PC-3 (cell line): Measurements from ENCODE around the gene BNIP3. TPM values are rescaled to one million over a fixed set of nuclear protein-coding genes. Genes with fewer than 3 reads are reported as not detected.

Experiments used
- ATAC-seq: fragments of 200-7000 bp; cut with Tn5 transposase; 2 replicates; pipeline ENCODE4 v1.9.1; 2020; ENCODE audit warnings: mild to moderate bottlenecking, moderate library complexity
- BruUV-seq: library from RNA; stranded (reverse); fragments of 400-500 nt; replicated peaks from 2 replicates; lab custom pipeline; 2021; lab: Mats Ljungman, UMichigan
- CTCF ChIA-PET: fragments of 300-600 bp; sonication (Branson Sonifier 250); formaldehyde crosslinking; loops from one replicate; lab custom pipeline; 2022; ENCODE audit warnings: antibody characterized with exemption; lab: Charles Lee
- POLR2A ChIA-PET: fragments of 300-600 bp; sonication (Branson Sonifier 250); formaldehyde crosslinking; loops from one replicate; lab custom pipeline; 2022; ENCODE audit warnings: antibody characterized with exemption; ENCODE audit not compliant: unreplicated experiment; lab: Charles Lee
- DNase-seq: peaks from one replicate; pipeline ENCODE4 v3.0.0-alpha.2; 2015
- H2AFZ ChIP-seq: fragments of 300-600 bp; sonication (generic); 2 replicates; pipeline ENCODE4 v1.6.0; 2016; ENCODE audit warnings: antibody characterized with exemption, low read length
- H3F3A ChIP-seq: fragments of 300-600 bp; sonication (generic); one replicate; pipeline ENCODE4 v1.6.0; 2017; ENCODE audit warnings: antibody characterized with exemption, low read length, control low read depth, mild to moderate bottlenecking; ENCODE audit not compliant: unreplicated experiment
- H3K27ac ChIP-seq: fragments of 300-600 bp; sonication (generic); 2 replicates; pipeline ENCODE4 v1.5.1; 2016; ENCODE audit warnings: mild to moderate bottlenecking, low read length
- H3K27me3 ChIP-seq: fragments of 300-600 bp; sonication (generic); 2 replicates; pipeline ENCODE4 v1.6.1; 2016; ENCODE audit warnings: low read length, mixed read lengths
- H3K36me3 ChIP-seq: fragments of 300-600 bp; sonication (generic); 2 replicates; pipeline ENCODE4 v1.6.1; 2016; ENCODE audit warnings: low read depth, mixed run types, low read length, mixed read lengths
- H3K4me1 ChIP-seq: fragments of 300-600 bp; sonication (generic); 2 replicates; pipeline ENCODE4 v1.5.1; 2016; ENCODE audit warnings: low read length; ENCODE audit not compliant: insufficient read depth
- H3K4me2 ChIP-seq: fragments of 300-600 bp; sonication (generic); 2 replicates; pipeline ENCODE4 v1.6.0; 2016; ENCODE audit warnings: low read length
- H3K4me3 ChIP-seq: fragments of 300-600 bp; sonication (generic); 2 replicates; pipeline ENCODE4 v1.5.1; 2016; ENCODE audit warnings: mild to moderate bottlenecking, low read length, mixed read lengths
- H3K79me2 ChIP-seq: fragments of 300-600 bp; sonication (generic); 2 replicates; pipeline ENCODE4 v1.6.1; 2017; ENCODE audit warnings: low read length, mixed read lengths
- H3K9ac ChIP-seq: fragments of 300-600 bp; sonication (generic); 2 replicates; pipeline ENCODE4 v1.6.0; 2016; ENCODE audit warnings: mild to moderate bottlenecking, low read length
- H3K9me2 ChIP-seq: fragments of 300-600 bp; sonication (generic); replicated peaks from 2 replicates; pipeline ENCODE4 v1.6.1; 2016; ENCODE audit warnings: mixed run types, low read length, mixed read lengths
- H3K9me3 ChIP-seq: fragments of 300-600 bp; sonication (generic); 2 replicates; pipeline ENCODE4 v1.6.1; 2016; ENCODE audit warnings: low read length, mixed read lengths
- H4K20me1 ChIP-seq: fragments of 300-600 bp; sonication (generic); 2 replicates; pipeline ENCODE4 v1.6.1; 2016; ENCODE audit warnings: low read length, mixed read lengths
- CTCF ChIP-seq: fragments of 300-600 bp; sonication (generic); conservative IDR thresholded peaks from 2 replicates; pipeline ENCODE4 v1.5.1; 2017; ENCODE audit warnings: antibody characterized with exemption, low read depth, mild to moderate bottlenecking, low read length
- EZH2 ChIP-seq: fragments of 300-600 bp; sonication (generic); IDR thresholded peaks from one replicate; pipeline ENCODE4 v1.6.1; 2017; ENCODE audit warnings: antibody characterized with exemption, mild to moderate bottlenecking, low read length; ENCODE audit not compliant: unreplicated experiment
- EZH2phosphoT487 ChIP-seq: fragments of 300-600 bp; sonication (generic); IDR thresholded peaks from 2 replicates; pipeline ENCODE4 v1.6.1; 2018; ENCODE audit warnings: mild to moderate bottlenecking, antibody characterized with exemption, low read length, borderline replicate concordance
- intact Hi-C: fragments of 100-400 bp; cut with micrococcal nuclease; formaldehyde crosslinking; loops from 2 replicates; pipeline ENCODE4 v1.9.0; 2023
- total RNA-seq: library from RNA; depleted of rRNA; stranded (reverse); fragments of >200 nt; gene quantifications from 2 replicates; pipeline ENCODE4 v1.2.3, GENCODE V29; 2014

BNIP3 gene
- total RNA-seq, 1 experiment from 2014 or later, result 225 TPM

GRCh38 chr10:131930586-131931330, 51.0 kb downstream of the BNIP3 start:
- Histone ChIP-seq H2AFZ (no peak overlapping the region), H3K79me2 (peaks cover 97% of the 10 kb centered on the region), H3K4me1 (peaks cover 6% of the 10 kb centered on the region; the same call in 1 of the 2 replicates), H3K9me2 (no peaks in the 10 kb centered on the region), H3K27ac (no peak overlapping the region), H3K27me3 (no peaks in the 10 kb centered on the region), H3K4me2 (no peak overlapping the region), H4K20me1 (no peaks in the 10 kb centered on the region), H3K9ac (no peak overlapping the region), H3K9me3 (no peaks in the 10 kb centered on the region), H3K36me3 (no peaks in the 10 kb centered on the region), H3K4me3 (no peak overlapping the region), H3F3A (no peaks in the 10 kb centered on the region)
- no peak for ATAC-seq
- no peak for DNase-seq
- intact Hi-C loops, result no loop called here
- ChIA-PET CTCF (no interaction called here), POLR2A (no interaction called here)
- TF ChIP-seq CTCF (no peak), EZH2 (no peak), EZH2phosphoT487 (no peak)
- BruUV-seq, result no TSS peak

- CTCF ChIA-PET, result no interaction called here
- BruUV-seq, result no TSS peak
- ATAC-seq (no peak), DNase-seq (no peak)
- H3K9me2 ChIP-seq, result no peaks in the 10 kb centered on the region
- no peaks in the 10 kb centered on the region for H4K20me1 ChIP-seq
- no peak overlapping the region for H3K27ac ChIP-seq
- H3K27me3 ChIP-seq, result no peaks in the 10 kb centered on the region
- no peak overlapping the region for H3K9ac ChIP-seq
- intact Hi-C loops, result no loop called here
- no peak overlapping the region for H3K4me3 ChIP-seq
- peaks cover 6% of the 10 kb centered on the region; the same call in 1 of the 2 replicates for H3K4me1 ChIP-seq
- POLR2A ChIA-PET, result no interaction called here
- no peaks in the 10 kb centered on the region for H3K9me3 ChIP-seq
- 0 out of 2 replicates have a peak, but pooled peaks cover 3% of the 10 kb centered on the region for H3K36me3 ChIP-seq
- H3F3A ChIP-seq, result no peaks in the 10 kb centered on the region
- H3K79me2 ChIP-seq, result peaks cover 98% of the 10 kb centered on the region
- no peak for TF ChIP-seq EZH2
- no peak overlapping the region for H3K4me2 ChIP-seq
- H2AFZ ChIP-seq, result no peak overlapping the region
Measured at GRCh38 chr10:131930150-131930549, 51.6 kb downstream of the BNIP3 start.

- intact Hi-C loops, result no loop called here
- TF ChIP-seq EZH2 (no peak), EZH2phosphoT487 (no peak), CTCF (no peak)
- ATAC-seq, result no peak
- Histone ChIP-seq H3K9ac (no peak overlapping the region), H3K27me3 (no peaks in the 10 kb centered on the region), H3K27ac (no peak overlapping the region), H3K9me2 (no peaks in the 10 kb centered on the region), H4K20me1 (no peaks in the 10 kb centered on the region), H3K36me3 (peaks cover 3% of the 10 kb centered on the region; the same call in 1 of the 2 replicates), H3F3A (no peaks in the 10 kb centered on the region), H3K79me2 (peaks cover 99% of the 10 kb centered on the region), H3K4me3 (no peak overlapping the region), H2AFZ (no peak overlapping the region), H3K4me1 (peaks cover 6% of the 10 kb centered on the region; the same call in 1 of the 2 replicates), H3K9me3 (no peaks in the 10 kb centered on the region), H3K4me2 (no peak overlapping the region)
- CTCF ChIA-PET, result no interaction called here
- no TSS peak for BruUV-seq
- POLR2A ChIA-PET, result no interaction called here
- DNase-seq, result no peak
Measured at GRCh38 chr10:131929122-131929845, 52.4 kb downstream of the BNIP3 start.
